Ishikawa (cell line): ENCODE data around the gene EYS.

ENCODE experiments used
- CREB1 ChIP-seq: IDR thresholded peaks from 2 replicates; pipeline ENCODE4 v1.6.1; 2012; ENCODE audit warnings: low read depth
- EGR1 ChIP-seq: IDR thresholded peaks from 2 replicates; pipeline ENCODE4 v1.6.1; 2012
- EP300 ChIP-seq: IDR thresholded peaks from 2 replicates; pipeline ENCODE4 v1.6.1; 2012; ENCODE audit warnings: borderline replicate concordance
- FOXM1 ChIP-seq: IDR thresholded peaks from 2 replicates; pipeline ENCODE4 v1.6.1; 2012; ENCODE audit warnings: low read depth, borderline replicate concordance
- NFIC ChIP-seq: IDR thresholded peaks from 2 replicates; pipeline ENCODE4 v1.6.1; 2012
- RAD21 ChIP-seq: IDR thresholded peaks from 2 replicates; pipeline ENCODE4 v1.6.1; 2012; ENCODE audit warnings: low read depth
- TAF1 ChIP-seq: IDR thresholded peaks from 2 replicates; pipeline ENCODE4 v1.6.1; 2012; ENCODE audit warnings: low read depth, mild to moderate bottlenecking
- TCF12 ChIP-seq: IDR thresholded peaks from 2 replicates; pipeline ENCODE4 v1.6.1; 2012; ENCODE audit warnings: low read depth
- YY1 ChIP-seq: IDR thresholded peaks from 2 replicates; pipeline ENCODE4 v1.6.1; 2012; ENCODE audit warnings: low read depth
- TF ChIP-seq, protein P1 (sequence below): IDR thresholded peaks from 2 replicates; pipeline ENCODE4 v1.6.1; 2012

DNA sequence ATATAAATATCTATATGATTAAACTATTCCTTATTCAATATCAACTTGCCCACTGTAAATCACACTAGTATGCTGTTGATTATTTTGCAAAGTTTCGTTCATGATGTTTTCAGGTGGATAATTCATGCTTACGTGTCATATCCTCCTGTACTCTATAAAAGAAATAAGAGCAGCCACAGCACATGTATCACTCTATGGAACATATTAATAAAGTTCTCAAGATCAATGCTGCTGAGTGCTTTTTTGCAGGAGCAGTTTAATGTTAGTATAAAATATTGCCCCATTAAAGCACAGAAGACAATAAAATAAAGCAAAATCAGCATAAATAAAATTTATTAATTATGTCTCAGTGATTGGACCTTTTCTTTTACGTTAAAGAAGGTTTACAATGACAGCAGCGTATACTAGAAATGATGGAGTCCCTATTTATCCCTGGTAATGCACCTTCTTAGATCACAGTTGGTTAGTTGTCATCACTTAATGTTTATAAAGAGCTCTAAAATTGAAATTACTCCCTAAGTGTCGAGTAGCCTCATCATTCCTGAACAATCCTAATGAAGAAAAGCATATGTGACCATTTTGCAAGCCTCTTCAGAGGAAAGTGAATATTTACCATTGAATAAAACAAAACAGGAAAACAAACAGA, 517.7 kb downstream of the EYS start:
- TF ChIP-seq TAF1 (no peak), TCF12 (no peak), CREB1 (no peak), FOXM1 (no peak), NFIC (no peak), EGR1 (no peak), RAD21 (no peak), YY1 (no peak), EP300 (no peak)
- TF ChIP-seq, protein P1, sequence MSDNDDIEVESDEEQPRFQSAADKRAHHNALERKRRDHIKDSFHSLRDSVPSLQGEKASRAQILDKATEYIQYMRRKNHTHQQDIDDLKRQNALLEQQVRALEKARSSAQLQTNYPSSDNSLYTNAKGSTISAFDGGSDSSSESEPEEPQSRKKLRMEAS = no peak
